CD14-positive monocyte (primary cell): ENCODE measurements around the gene RASSF5. TPM values are rescaled to one million over a fixed set of nuclear protein-coding genes. Genes with fewer than 3 reads are reported as not detected.

Experiments
- DNase-seq, 3 donors: peaks; one replicate each; pipeline ENCODE4 v3.0.0-alpha.2; 2011 to 2022
- H2AFZ ChIP-seq: 2 replicates; pipeline ENCODE4 v1.6.0; 2012; ENCODE audit warnings: mild to moderate bottlenecking, low read depth, low read length, inconsistent platforms; ENCODE audit not compliant: insufficient read depth, poor library complexity, severe bottlenecking
- H3K27ac ChIP-seq, 2 donors: 1 replicate in 1 of 2; 2 replicates in 1 of 2; pipeline ENCODE4 v1.5.1; 2012 to 2013; ENCODE audit warnings: low read length in 2 of 2, control low read depth in 1 of 2, inconsistent platforms in 1 of 2, low read depth in 1 of 2, mild to moderate bottlenecking in 1 of 2
- H3K27me3 ChIP-seq, 2 donors: one replicate each; pipeline versions ENCODE4 v1.6.0 to v1.6.1; 2011 to 2013; ENCODE audit warnings: low read length in 2 of 2; ENCODE audit not compliant: control insufficient read depth in 2 of 2, insufficient read depth in 2 of 2
- H3K36me3 ChIP-seq, 2 donors: replicated peaks in 1 of 2; 1 replicate in 1 of 2; 2 replicates in 1 of 2; pipeline versions ENCODE4 v1.5.1 to v1.6.1; 2012 to 2013; ENCODE audit warnings: low read length in 2 of 2, control low read depth in 1 of 2, inconsistent platforms in 1 of 2, mild to moderate bottlenecking in 1 of 2; ENCODE audit not compliant: insufficient read depth in 2 of 2, control insufficient read depth in 1 of 2
- H3K4me1 ChIP-seq, 2 donors: 1 replicate in 1 of 2; 2 replicates in 1 of 2; pipeline versions ENCODE4 v1.5.1 to v1.6.1; 2012 to 2013; ENCODE audit warnings: low read length in 2 of 2, control low read depth in 1 of 2, inconsistent platforms in 1 of 2, mild to moderate bottlenecking in 1 of 2, moderate library complexity in 1 of 2; ENCODE audit not compliant: insufficient read depth in 2 of 2, control insufficient read depth in 1 of 2
- H3K4me2 ChIP-seq: replicated peaks from 2 replicates; pipeline ENCODE3; 2012; ENCODE audit warnings: low read length, moderate library complexity, mild to moderate bottlenecking; ENCODE audit not compliant: poor library complexity, severe bottlenecking; ENCODE audit errors: extremely low read depth
- H3K4me3 ChIP-seq, 3 experiments: fragments of 200-600 bp in 1 of 3; sonication (generic) in 1 of 3; replicated peaks in 1 of 3; 1 replicate in 2 of 3; 2 replicates in 1 of 3; pipeline ENCODE4 v1.5.1; 2011 to 2013; ENCODE audit warnings: low read length in 3 of 3, mild to moderate bottlenecking in 3 of 3, control low read depth in 2 of 3, low read depth in 2 of 3, inconsistent platforms in 1 of 3, moderate library complexity in 1 of 3
- H3K79me2 ChIP-seq: 2 replicates; pipeline ENCODE4 v1.6.0; 2012; ENCODE audit warnings: mild to moderate bottlenecking, control low read depth, inconsistent platforms, low read length, moderate library complexity; ENCODE audit not compliant: insufficient read depth
- H3K9ac ChIP-seq: 2 replicates; pipeline ENCODE4 v1.6.0; 2017; ENCODE audit warnings: low read length, mild to moderate bottlenecking; ENCODE audit not compliant: insufficient read depth, poor library complexity, severe bottlenecking
- H3K9me3 ChIP-seq, 2 donors: replicated peaks in 1 of 2; 1 replicate in 1 of 2; 2 replicates in 1 of 2; pipeline versions ENCODE4 v1.5.1 to v1.6.1; 2012 to 2013; ENCODE audit warnings: low read length in 2 of 2, control low read depth in 1 of 2; ENCODE audit not compliant: control insufficient read depth in 1 of 2, insufficient read depth in 1 of 2
- H4K20me1 ChIP-seq: 2 replicates; pipeline ENCODE4 v1.6.0; 2012; ENCODE audit warnings: mild to moderate bottlenecking, low read length, control low read depth, moderate library complexity; ENCODE audit not compliant: insufficient read depth
- H3K27ac Mint-ChIP-seq, 7 donors: one replicate each; pipeline ENCODE4 v1.8.0; 2020; ENCODE audit warnings: mild to moderate bottlenecking in 7 of 7, mixed read lengths in 7 of 7, moderate library complexity in 6 of 7, inconsistent platforms in 2 of 7
- H3K27me3 Mint-ChIP-seq, 3 donors: one replicate each; pipeline ENCODE4 v1.8.0; 2021 to 2022; ENCODE audit warnings: low read depth in 3 of 3, mild to moderate bottlenecking in 3 of 3, mixed read lengths in 3 of 3, moderate library complexity in 3 of 3, inconsistent platforms in 1 of 3
- H3K36me3 Mint-ChIP-seq, 2 donors: one replicate each; pipeline ENCODE4 v1.8.0; 2020; ENCODE audit warnings: mixed read lengths in 2 of 2, inconsistent platforms in 1 of 2, mild to moderate bottlenecking in 1 of 2
- H3K4me1 Mint-ChIP-seq: one replicate; pipeline ENCODE4 v1.8.0; 2020; ENCODE audit warnings: mild to moderate bottlenecking, mixed read lengths
- H3K4me3 Mint-ChIP-seq, 2 donors: one replicate each; pipeline ENCODE4 v1.8.0; 2020; ENCODE audit warnings: mild to moderate bottlenecking in 2 of 2, mixed read lengths in 2 of 2, moderate library complexity in 1 of 2
- H3K9me3 Mint-ChIP-seq, 7 donors: one replicate each; pipeline ENCODE4 v1.8.0; 2020 to 2022; ENCODE audit warnings: mixed read lengths in 7 of 7, mild to moderate bottlenecking in 6 of 7, moderate library complexity in 6 of 7, inconsistent platforms in 2 of 7
- WGBS: methylation state at CpG from one replicate; pipeline ENCODE4 v1.1.5; 2013; ENCODE audit warnings: missing lambda C conversion rate; ENCODE audit not compliant: insufficient coverage; 5-methylcytosine and 5-hydroxymethylcytosine counted together
- intact Hi-C, 2 donors: fragments of 100-400 bp; cut with micrococcal nuclease; formaldehyde crosslinking; loops; one replicate each; pipeline versions ENCODE4 v1.15.0 to v1.15.1; 2023
- polyA plus RNA-seq, 3 donors: library from polyadenylated mRNA; depleted of rRNA in 1 of 3; unstranded in 2 of 3; stranded (reverse) in 1 of 3; fragments of 300-500 nt in 2 of 3; fragments of >200 nt in 1 of 3; fragmentation: Illumina TruSeq in 2 of 3; gene quantifications; 1 replicate in 2 of 3; 2 replicates in 1 of 3; pipeline ENCODE4 v1.2.3, GENCODE V29; 2012 to 2021
- TF ChIP-seq, protein P1 (sequence below): fragments of 200-600 bp; IDR thresholded peaks from one replicate; pipeline ENCODE4 v1.8.0; 2022; ENCODE audit warnings: antibody characterized with exemption, mild to moderate bottlenecking

Gene RASSF5
- polyA plus RNA-seq, 3 donors: 81.6 to 129 (median 127) TPM

DNA sequence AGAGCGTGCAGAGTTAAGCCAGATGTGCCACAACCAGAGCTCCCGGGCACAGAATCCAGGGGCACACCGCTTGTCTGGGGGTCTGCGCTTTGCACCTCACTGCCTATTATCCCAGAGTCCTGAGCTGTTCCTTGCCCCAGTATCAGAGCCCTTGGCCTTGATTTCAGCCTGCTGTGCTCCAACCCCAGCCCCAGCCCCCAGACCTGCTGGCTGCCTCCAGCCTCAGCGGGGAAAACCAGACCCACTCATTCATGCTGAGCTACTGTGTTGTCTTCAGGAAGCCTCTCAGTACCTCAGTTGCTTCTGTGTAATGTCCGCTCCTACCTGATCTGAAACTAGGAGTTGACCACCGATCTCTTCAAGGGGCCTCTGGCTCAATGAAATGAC is 35.9 kb upstream of the RASSF5 start:
- peak overlapping the region; percentile 82 for H3K9ac ChIP-seq
- WGBS: 75% methylated on average over 6 of the region's 7 CpGs
- peaks cover 7% of the 10 kb centered on the region for H4K20me1 ChIP-seq
- Mint-ChIP-seq H3K9me3 (peaks cover 0 to 3% (median 0%) of the 10 kb centered on the region in 7 donors), H3K36me3 (peaks cover 33 to 41% of the 10 kb centered on the region in 2 donors), H3K4me1 (peaks cover 67% of the 10 kb centered on the region), H3K27me3 (peaks cover 0 to 5% (median 0%) of the 10 kb centered on the region in 3 donors), H3K27ac (peak overlapping the region; percentile 99 to 100 (median 100)), H3K4me3 (peak overlapping the region; percentile 83 to 92)
- intact Hi-C loops: no loop called here
- peak overlapping the region; percentile 60 to 89 (median 88) for H3K4me3 ChIP-seq
- peak overlapping the region; percentile 83 to 94 for H3K27ac ChIP-seq
- H3K27me3 ChIP-seq: no peaks in the 10 kb centered on the region
- peaks cover 66 to 71% of the 10 kb centered on the region in 2 donors for H3K4me1 ChIP-seq
- TF ChIP-seq, protein P1, sequence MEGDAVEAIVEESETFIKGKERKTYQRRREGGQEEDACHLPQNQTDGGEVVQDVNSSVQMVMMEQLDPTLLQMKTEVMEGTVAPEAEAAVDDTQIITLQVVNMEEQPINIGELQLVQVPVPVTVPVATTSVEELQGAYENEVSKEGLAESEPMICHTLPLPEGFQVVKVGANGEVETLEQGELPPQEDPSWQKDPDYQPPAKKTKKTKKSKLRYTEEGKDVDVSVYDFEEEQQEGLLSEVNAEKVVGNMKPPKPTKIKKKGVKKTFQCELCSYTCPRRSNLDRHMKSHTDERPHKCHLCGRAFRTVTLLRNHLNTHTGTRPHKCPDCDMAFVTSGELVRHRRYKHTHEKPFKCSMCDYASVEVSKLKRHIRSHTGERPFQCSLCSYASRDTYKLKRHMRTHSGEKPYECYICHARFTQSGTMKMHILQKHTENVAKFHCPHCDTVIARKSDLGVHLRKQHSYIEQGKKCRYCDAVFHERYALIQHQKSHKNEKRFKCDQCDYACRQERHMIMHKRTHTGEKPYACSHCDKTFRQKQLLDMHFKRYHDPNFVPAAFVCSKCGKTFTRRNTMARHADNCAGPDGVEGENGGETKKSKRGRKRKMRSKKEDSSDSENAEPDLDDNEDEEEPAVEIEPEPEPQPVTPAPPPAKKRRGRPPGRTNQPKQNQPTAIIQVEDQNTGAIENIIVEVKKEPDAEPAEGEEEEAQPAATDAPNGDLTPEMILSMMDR: no peak
- no peaks in the 10 kb centered on the region for H3K9me3 ChIP-seq
- DNase-seq: no peak
- H3K36me3 ChIP-seq: peaks cover 26% of the 10 kb centered on the region in 2 donors
- peak overlapping the region; percentile 96 for H3K4me2 ChIP-seq
- H2AFZ ChIP-seq: no peak overlapping the region
- H3K79me2 ChIP-seq: peaks cover 33% of the 10 kb centered on the region

DNA sequence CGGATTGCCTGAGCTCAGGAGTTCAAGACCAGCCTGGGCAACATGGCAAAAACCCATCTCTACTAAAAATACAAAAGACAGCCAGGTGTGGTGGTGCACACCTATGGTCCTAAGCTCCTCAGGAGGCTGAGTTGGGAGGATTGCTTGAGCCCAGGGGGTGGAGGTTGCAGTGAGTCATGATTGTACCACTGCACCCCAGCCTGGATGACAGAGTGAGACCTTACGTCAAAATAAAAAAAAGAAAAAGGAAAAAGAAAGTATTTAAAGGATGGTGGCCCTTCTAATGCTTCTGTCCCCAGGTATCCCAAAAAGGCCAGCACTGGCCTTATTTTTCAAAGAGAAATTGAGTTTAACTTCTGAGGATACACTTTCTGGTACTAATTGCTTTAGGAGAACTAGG is 35.3 kb upstream of the RASSF5 start:
- H3K27ac ChIP-seq: peak overlapping the region; percentile 86 to 94
- intact Hi-C loops: no loop called here
- H3K79me2 ChIP-seq: peaks cover 33% of the 10 kb centered on the region
- H3K4me2 ChIP-seq: peak overlapping the region; percentile 96
- peaks cover 7% of the 10 kb centered on the region for H4K20me1 ChIP-seq
- Mint-ChIP-seq H3K9me3 (peaks cover 0 to 3% (median 0%) of the 10 kb centered on the region in 7 donors), H3K27ac (peak overlapping the region; percentile 90 to 100 (median 99)), H3K4me3 (peak overlapping the region; percentile 64 to 92), H3K27me3 (peaks cover 0 to 5% (median 0%) of the 10 kb centered on the region in 3 donors), H3K36me3 (peaks cover 39 to 47% of the 10 kb centered on the region in 2 donors), H3K4me1 (peaks cover 61% of the 10 kb centered on the region)
- H3K4me3 ChIP-seq: peak overlapping the region in 1 of 3 experiments; percentile 88
- peak in 2 of 3 donors; percentile 23 to 58 for DNase-seq
- TF ChIP-seq, protein P1: no peak
- no peaks in the 10 kb centered on the region for H3K9me3 ChIP-seq
- H3K27me3 ChIP-seq: no peaks in the 10 kb centered on the region
- H3K9ac ChIP-seq: peak overlapping the region; percentile 35
- H3K4me1 ChIP-seq: peaks cover 60 to 64% of the 10 kb centered on the region in 2 donors
- peaks cover 32 to 33% of the 10 kb centered on the region in 2 donors for H3K36me3 ChIP-seq
- 51% methylated on average over 2 of the region's 2 CpGs for WGBS
- H2AFZ ChIP-seq: no peak overlapping the region
